ENCODE results near the gene ZCCHC24. TPM values are rescaled to one million over a fixed set of nuclear protein-coding genes. Genes with fewer than 3 reads are reported as not detected.

ZCCHC24 gene
- total RNA-seq, 1 experiment from 2014 or later = 3.1 TPM

Other genes with a start within 250 kb of the ZCCHC24 start
- gene PPIF, start 98.2 kb downstream of the ZCCHC24 start, total RNA-seq (2022) = 116 and 133 TPM in 2 replicates
- gene EIF5AL1, start 66.9 kb upstream of the ZCCHC24 start, total RNA-seq (2022) = 0.93 and 1.1 TPM in 2 replicates
- not detected in 2 replicates for gene SFTPA2, start 114.8 kb upstream of the ZCCHC24 start, total RNA-seq (2022)
- gene SFTPA1, start 165.3 kb upstream of the ZCCHC24 start, total RNA-seq (2022) = not detected in 2 replicates

All from Caco-2 (cell line).